ENCODE results near the gene TRAF3IP1.

TRAF3IP1 gene

DNA sequence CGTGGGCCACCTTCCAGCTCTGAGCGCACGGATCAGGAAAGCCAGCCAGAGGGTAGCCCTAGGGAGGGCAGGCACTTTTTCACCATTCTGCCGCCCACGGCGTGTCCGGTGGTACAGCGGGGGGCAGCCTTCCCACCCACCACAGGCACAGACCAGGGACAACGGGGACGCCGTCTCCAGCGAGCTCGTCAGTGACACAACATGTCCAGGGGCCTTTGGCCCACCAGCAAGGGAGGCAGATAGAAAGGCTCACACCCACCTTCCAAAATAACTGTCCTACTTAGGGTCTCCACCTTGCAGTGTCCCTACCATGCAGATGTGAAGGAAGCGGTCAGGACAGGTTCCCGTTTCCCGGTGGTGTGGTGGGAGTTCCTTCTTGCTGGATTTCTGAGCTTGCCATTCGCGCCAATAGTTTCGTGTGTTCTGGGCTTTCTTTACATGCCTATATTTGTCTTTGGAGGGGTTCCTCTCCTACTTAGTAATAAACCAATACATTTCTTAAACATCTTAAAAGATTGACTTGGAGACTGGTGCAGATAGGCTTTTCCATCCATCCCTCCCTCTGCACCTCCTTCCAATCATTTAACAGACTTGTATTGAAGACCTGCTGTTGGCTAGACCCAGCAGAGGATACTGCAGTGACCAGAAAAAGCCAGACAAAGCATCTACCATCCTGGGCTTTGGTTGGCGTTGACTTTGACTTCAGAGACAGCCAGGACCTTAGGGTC is 107.3 kb downstream of the TRAF3IP1 start:
- DNase-seq (ENCODE audit: insufficient read length, low spot score): no peak
- no peak for TF ChIP-seq SPI1 (IDR thresholded peaks at IDR 0.05; ENCODE audit: low read depth, low read length)
- no peak for TF ChIP-seq POLR2AphosphoS5 (IDR thresholded peaks at IDR 0.05; ENCODE audit: low read depth, low read length)
- no peak for TF ChIP-seq POU2F2 (IDR thresholded peaks at IDR 0.05; ENCODE audit: low read depth, low read length)
- TF ChIP-seq POLR2A (IDR thresholded peaks at IDR 0.05; ENCODE audit: low read depth, low read length): no peak
- no peak for TF ChIP-seq PAX5 (IDR thresholded peaks at IDR 0.05; ENCODE audit: insufficient read depth, low read length, severe bottlenecking)
- TF ChIP-seq TAF1 (IDR thresholded peaks at IDR 0.05; ENCODE audit: low read depth, low read length): no peak
- FAIRE-seq: no peak

DNA sequence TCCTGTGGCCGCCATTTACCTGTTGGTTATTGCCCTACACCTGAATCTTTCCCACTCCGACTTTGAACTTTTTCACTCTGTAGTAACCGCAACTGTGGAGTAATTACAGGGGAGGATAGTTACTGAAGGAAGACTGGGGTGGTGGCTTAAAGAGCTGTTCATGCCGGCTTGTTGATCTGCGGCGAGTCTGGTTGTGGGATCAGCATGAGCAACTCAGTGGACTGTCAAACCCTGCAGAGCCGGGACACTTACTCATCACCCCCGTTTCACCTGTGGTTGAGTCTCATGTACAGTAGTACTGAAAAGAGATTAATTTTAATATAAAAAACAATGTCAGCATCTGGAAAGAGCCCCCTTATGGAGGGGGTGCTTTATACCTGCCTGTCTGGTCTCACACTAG is 108.5 kb downstream of the TRAF3IP1 start:
- no peak for TF ChIP-seq TAF1 (IDR thresholded peaks at IDR 0.05; ENCODE audit: low read depth, low read length)
- TF ChIP-seq POLR2A (IDR thresholded peaks at IDR 0.05; ENCODE audit: low read depth, low read length): no peak
- no peak for TF ChIP-seq SPI1 (IDR thresholded peaks at IDR 0.05; ENCODE audit: low read depth, low read length)
- no peak for TF ChIP-seq PAX5 (IDR thresholded peaks at IDR 0.05; ENCODE audit: insufficient read depth, low read length, severe bottlenecking)
- no peak for TF ChIP-seq POLR2AphosphoS5 (IDR thresholded peaks at IDR 0.05; ENCODE audit: low read depth, low read length)
- no peak for TF ChIP-seq POU2F2 (IDR thresholded peaks at IDR 0.05; ENCODE audit: low read depth, low read length)
- no peak for FAIRE-seq

DNA sequence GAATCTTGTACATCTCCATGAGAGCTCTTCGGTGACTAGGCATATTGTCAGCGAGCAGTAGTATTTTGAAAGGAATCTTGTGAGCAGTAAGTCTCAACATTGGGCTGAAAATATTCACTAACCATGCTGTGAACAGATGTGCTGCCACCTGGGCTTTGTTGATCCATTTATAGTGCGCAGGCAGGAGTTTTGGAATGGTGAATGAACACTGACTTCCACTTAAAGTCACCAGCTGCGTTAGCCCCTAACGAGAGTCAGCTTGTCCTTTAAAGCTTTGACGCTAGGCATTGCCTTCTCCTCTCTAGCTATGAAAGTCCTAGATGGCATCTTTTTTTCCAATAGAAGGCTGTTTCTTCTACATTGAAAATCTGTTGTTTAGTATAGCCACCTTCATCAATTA is 110.5 kb downstream of the TRAF3IP1 start:
- no peak for FAIRE-seq
- TF ChIP-seq POLR2AphosphoS5 (IDR thresholded peaks at IDR 0.05; ENCODE audit: low read depth, low read length) (no peak), TAF1 (IDR thresholded peaks at IDR 0.05; ENCODE audit: low read depth, low read length) (no peak), SPI1 (IDR thresholded peaks at IDR 0.05; ENCODE audit: low read depth, low read length) (no peak), PAX5 (IDR thresholded peaks at IDR 0.05; ENCODE audit: insufficient read depth, low read length, severe bottlenecking) (no peak), POLR2A (IDR thresholded peaks at IDR 0.05; ENCODE audit: low read depth, low read length) (no peak), POU2F2 (IDR thresholded peaks at IDR 0.05; ENCODE audit: low read depth, low read length) (no peak)
- DNase-seq (ENCODE audit: insufficient read length, low spot score): no peak

More for the DNA sequence above, 108.5 kb downstream of the TRAF3IP1 start:
- DNase-seq (ENCODE audit: insufficient read length, low spot score): no peak

DNA sequence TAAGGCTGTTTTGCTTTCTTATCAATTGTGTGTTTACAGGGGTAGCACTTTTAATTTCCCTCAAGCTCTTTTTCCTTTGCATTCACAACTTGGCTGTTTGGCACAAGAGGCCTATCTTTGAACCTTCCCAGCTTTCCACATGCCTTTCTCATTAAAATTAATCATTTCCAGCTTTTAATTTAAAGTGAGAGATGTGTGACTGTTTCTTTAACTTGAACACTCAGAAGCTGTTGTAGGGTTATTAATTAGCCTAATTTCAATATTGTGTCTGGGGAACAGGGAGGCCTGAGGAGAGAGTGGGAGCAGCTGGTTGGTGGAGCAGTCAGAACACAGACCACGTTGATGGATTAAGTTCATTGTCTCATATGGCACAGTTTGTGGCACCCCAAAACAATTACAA is 111.1 kb downstream of the TRAF3IP1 start:
- FAIRE-seq (no peak), DNase-seq (ENCODE audit: insufficient read length, low spot score) (no peak)
- TF ChIP-seq POLR2A (IDR thresholded peaks at IDR 0.05; ENCODE audit: low read depth, low read length) (no peak), POU2F2 (IDR thresholded peaks at IDR 0.05; ENCODE audit: low read depth, low read length) (no peak), TAF1 (IDR thresholded peaks at IDR 0.05; ENCODE audit: low read depth, low read length) (no peak), SPI1 (IDR thresholded peaks at IDR 0.05; ENCODE audit: low read depth, low read length) (no peak), PAX5 (IDR thresholded peaks at IDR 0.05; ENCODE audit: insufficient read depth, low read length, severe bottlenecking) (no peak), POLR2AphosphoS5 (IDR thresholded peaks at IDR 0.05; ENCODE audit: low read depth, low read length) (no peak)

DNA sequence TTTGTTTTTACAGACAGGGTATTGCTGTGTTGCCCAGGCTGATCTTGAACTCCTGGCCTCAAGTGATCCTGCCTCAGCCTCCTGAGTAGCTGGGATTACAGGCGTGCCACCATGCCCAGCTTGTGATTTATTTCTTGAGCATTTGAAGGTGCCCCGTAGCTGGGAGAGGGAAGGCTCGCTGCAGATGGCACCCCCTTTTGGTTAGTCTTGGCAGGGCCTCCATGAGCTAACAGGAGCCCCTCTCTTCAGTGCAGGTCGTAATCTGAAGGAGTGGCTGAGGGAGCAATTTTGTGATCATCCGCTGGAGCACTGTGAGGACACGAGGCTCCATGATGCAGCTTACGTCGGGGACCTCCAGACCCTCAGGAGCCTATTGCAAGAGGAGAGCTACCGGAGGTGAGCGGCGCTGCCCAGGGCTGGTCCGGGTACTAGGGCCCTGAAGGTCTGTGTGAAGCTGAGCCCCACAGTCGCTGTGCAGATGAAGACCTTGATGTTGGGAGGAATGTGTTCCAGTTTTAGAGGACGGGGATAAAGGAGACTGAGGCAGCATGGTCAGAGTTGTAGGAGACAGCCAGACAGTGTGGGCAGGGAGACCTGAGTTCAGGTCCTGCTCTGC is 113.1 kb downstream of the TRAF3IP1 start:
- DNase-seq (ENCODE audit: insufficient read length, low spot score) (no peak), FAIRE-seq (no peak)
- TF ChIP-seq SPI1 (IDR thresholded peaks at IDR 0.05; ENCODE audit: low read depth, low read length) (no peak), POLR2AphosphoS5 (IDR thresholded peaks at IDR 0.05; ENCODE audit: low read depth, low read length) (no peak), PAX5 (IDR thresholded peaks at IDR 0.05; ENCODE audit: insufficient read depth, low read length, severe bottlenecking) (no peak), POLR2A (IDR thresholded peaks at IDR 0.05; ENCODE audit: low read depth, low read length) (no peak), POU2F2 (IDR thresholded peaks at IDR 0.05; ENCODE audit: low read depth, low read length) (no peak), TAF1 (IDR thresholded peaks at IDR 0.05; ENCODE audit: low read depth, low read length) (no peak)

DNA sequence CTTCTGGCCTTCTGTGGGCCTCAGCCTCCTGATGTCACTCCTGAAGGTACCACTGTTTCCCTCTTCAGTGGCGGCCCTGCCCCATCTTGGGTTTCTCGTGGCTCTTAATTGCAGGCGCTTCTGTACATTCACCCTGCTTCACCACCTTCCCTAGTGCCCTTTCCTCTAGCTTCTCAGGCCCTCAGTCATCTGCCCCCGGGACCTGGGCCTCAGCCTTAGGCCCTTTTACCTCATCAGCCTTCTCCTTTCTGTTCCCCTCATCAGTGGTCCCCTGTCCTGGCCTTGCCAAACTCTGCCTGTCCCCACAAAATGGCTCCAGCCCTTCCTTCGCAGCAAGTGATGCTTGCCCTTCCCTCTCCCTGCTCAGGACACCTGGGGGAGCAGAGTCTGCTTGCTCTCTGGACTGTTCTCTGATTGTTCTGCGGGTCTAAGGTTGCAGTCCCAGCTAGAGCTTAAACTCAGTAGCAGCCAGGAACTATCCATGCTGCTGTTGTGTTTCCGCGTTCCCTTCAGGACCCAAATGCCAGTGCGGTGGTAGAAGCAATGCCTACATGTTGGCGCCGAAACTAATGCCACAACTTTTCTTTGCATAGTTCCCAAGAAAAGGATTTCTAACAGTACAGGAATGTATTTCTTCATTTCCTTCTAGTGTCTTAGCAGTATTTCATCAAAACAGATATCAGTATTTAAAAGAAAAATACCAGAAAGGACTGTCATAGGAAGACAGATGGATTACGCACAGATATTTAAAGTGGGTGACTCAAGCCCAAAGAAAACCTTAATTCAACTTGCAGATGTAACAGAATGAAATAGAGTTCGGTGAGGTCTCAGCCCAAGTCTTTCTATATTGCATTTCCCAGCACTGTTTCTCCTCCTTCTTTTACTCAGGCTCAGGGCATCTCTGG is 113.9 kb downstream of the TRAF3IP1 start:
- no peak for DNase-seq (ENCODE audit: insufficient read length, low spot score)
- TF ChIP-seq POLR2AphosphoS5 (IDR thresholded peaks at IDR 0.05; ENCODE audit: low read depth, low read length) (no peak), POU2F2 (IDR thresholded peaks at IDR 0.05; ENCODE audit: low read depth, low read length) (no peak), POLR2A (IDR thresholded peaks at IDR 0.05; ENCODE audit: low read depth, low read length) (no peak)
- FAIRE-seq: no peak

DNA sequence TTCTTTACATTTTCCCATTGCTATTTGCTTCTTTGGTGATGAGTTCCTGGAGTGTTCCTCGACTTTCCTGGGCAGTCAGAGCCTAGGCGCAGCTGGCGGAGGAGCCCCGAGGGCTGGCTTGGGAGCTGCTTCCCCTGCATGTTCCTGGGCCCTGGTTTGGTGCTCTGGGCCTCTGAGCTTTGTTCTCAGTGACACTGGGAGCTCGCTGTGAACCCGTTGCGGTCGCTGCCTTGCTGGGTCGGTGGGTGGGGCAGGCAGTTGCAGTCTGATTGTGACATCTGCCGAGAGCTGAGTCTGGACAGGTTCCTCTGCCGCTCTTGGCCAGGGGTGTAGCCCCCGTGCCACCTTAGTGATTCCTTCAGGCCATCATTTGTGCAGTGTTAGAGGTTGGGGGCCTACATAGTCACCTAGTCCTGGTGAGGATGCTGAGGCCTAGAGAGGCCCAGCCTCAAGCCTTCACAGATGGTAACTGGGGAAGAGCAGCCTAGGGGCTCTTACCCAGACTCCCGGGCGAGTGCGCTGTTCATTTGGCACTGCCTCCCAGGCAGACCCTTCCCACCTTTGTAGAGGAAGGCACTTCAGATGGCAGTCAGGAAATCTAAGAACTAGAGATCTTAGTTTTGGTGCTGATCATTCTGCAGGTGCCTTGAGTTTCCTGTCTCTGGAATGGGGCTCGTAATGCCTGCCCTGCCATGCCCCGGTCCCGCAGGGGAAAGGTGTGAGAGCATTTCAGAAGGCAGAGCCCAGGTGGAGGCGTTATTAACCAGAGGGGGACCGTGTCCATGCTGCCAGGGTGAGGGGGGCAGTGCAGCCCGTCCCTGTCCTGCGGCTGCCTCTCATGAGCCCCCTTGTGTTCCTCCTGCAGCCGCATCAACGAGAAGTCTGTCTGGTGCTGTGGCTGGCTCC is 114.8 kb downstream of the TRAF3IP1 start:
- DNase-seq (ENCODE audit: insufficient read length, low spot score): no peak
- TF ChIP-seq POLR2A (IDR thresholded peaks at IDR 0.05; ENCODE audit: low read depth, low read length) (no peak), POU2F2 (IDR thresholded peaks at IDR 0.05; ENCODE audit: low read depth, low read length) (no peak), POLR2AphosphoS5 (IDR thresholded peaks at IDR 0.05; ENCODE audit: low read depth, low read length) (no peak), SPI1 (IDR thresholded peaks at IDR 0.05; ENCODE audit: low read depth, low read length) (no peak), PAX5 (IDR thresholded peaks at IDR 0.05; ENCODE audit: insufficient read depth, low read length, severe bottlenecking) (no peak), TAF1 (IDR thresholded peaks at IDR 0.05; ENCODE audit: low read depth, low read length) (no peak)
- FAIRE-seq: no peak

DNA sequence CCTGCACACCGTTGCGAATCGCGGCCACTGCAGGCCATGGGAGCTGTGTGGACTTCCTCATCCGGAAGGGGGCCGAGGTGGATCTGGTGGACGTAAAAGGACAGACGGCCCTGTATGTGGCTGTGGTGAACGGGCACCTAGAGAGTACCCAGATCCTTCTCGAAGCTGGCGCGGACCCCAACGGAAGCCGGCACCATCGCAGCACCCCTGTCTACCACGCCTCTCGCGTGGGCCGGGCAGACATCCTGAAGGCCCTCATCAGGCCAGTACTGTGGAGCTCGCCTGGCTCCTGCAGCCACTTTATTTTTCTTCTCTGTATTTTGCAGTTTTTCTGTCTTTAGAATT is 115.4 kb downstream of the TRAF3IP1 start:
- FAIRE-seq (no peak), DNase-seq (ENCODE audit: insufficient read length, low spot score) (no peak)
- TF ChIP-seq POLR2A (IDR thresholded peaks at IDR 0.05; ENCODE audit: low read depth, low read length) (no peak), TAF1 (IDR thresholded peaks at IDR 0.05; ENCODE audit: low read depth, low read length) (no peak), PAX5 (IDR thresholded peaks at IDR 0.05; ENCODE audit: insufficient read depth, low read length, severe bottlenecking) (no peak), POLR2AphosphoS5 (IDR thresholded peaks at IDR 0.05; ENCODE audit: low read depth, low read length) (no peak), SPI1 (IDR thresholded peaks at IDR 0.05; ENCODE audit: low read depth, low read length) (no peak), POU2F2 (IDR thresholded peaks at IDR 0.05; ENCODE audit: low read depth, low read length) (no peak)
